K562 (cell line): ENCODE measurements around the gene SRM. TPM values are rescaled to one million over a fixed set of nuclear protein-coding genes. Genes with fewer than 3 reads are reported as not detected.

ENCODE experiments used
- ATAC-seq: fragments of 200-7000 bp; cut with Tn5 transposase; 3 replicates; pipeline ENCODE4 v1.9.1; 2020; ENCODE audit warnings: moderate library complexity
- BruUV-seq: library from RNA; stranded (reverse); fragments of 400-500 nt; replicated peaks from 2 replicates; lab custom pipeline; 2021; lab: Mats Ljungman, UMichigan
- CTCF ChIA-PET: fragments of 300-600 bp; formaldehyde crosslinking; extraction: SDS; loops from one replicate; lab custom pipeline; 2021; ENCODE audit warnings: low intra/inter-chr PET ratio; lab: Yijun Ruan, JAX
- POLR2A ChIA-PET: fragments of 300-600, 350-650 bp; sonication (Branson Sonifier 250); formaldehyde crosslinking; extraction: SDS; loops from one replicate; lab custom pipeline; 2021; ENCODE audit warnings: antibody characterized with exemption, inconsistent platforms; lab: Yijun Ruan, JAX
- DNase-seq, 4 experiments: peaks; one replicate each; pipeline versions ENCODE4 v3.0.0 to v3.0.0-alpha.2; 2011 to 2018; ENCODE audit warnings: low spot score in 3 of 4, mixed read lengths in 3 of 4; ENCODE audit errors: extremely low read depth in 1 of 4
- FAIRE-seq: peaks from 2 replicates; lab custom pipeline; 2011; peaks lifted over from hg19 to GRCh38; lab: Jason Lieb, UNC
- H2AFZ ChIP-seq: 2 replicates; pipeline ENCODE4 v1.6.0; 2011; ENCODE audit warnings: low read depth, low read length, control low read depth, inconsistent platforms
- H3K27ac ChIP-seq: fragments of 200-600 bp; 3 replicates; pipeline ENCODE4 v1.8.0; 2011; ENCODE audit warnings: low read depth, mild to moderate bottlenecking, control low read depth, inconsistent platforms, low read length, moderate library complexity, mixed read lengths; ENCODE audit errors: extremely low read depth
- H3K27me3 ChIP-seq, 2 experiments: fragments of 300-600 bp in 1 of 2; 2 replicates in 1 of 2; 3 replicates in 1 of 2; pipeline versions ENCODE4 v1.6.0 to v1.8.0; 2011; ENCODE audit warnings: inconsistent platforms in 2 of 2, low read length in 2 of 2, mild to moderate bottlenecking in 1 of 2, mixed read lengths in 1 of 2, moderate library complexity in 1 of 2; ENCODE audit not compliant: control insufficient read depth in 2 of 2, insufficient read depth in 2 of 2
- H3K36me3 ChIP-seq: fragments of 300-600 bp; 3 replicates; pipeline ENCODE4 v1.8.0; 2011; ENCODE audit warnings: mild to moderate bottlenecking, low read length, inconsistent platforms; ENCODE audit not compliant: control insufficient read depth, insufficient read depth
- H3K4me1 ChIP-seq, 2 experiments: fragments of 200-600 bp in 1 of 2; replicated peaks in 1 of 2; 2 replicates in 1 of 2; 3 replicates in 1 of 2; pipeline versions ENCODE4 v1.5.1 to v1.8.0; 2011; ENCODE audit warnings: inconsistent platforms in 2 of 2, low read length in 2 of 2, mild to moderate bottlenecking in 1 of 2, mixed read lengths in 1 of 2, moderate library complexity in 1 of 2; ENCODE audit not compliant: control insufficient read depth in 2 of 2, insufficient read depth in 2 of 2
- H3K4me2 ChIP-seq: 2 replicates; pipeline ENCODE4 v1.6.1; 2011; ENCODE audit warnings: low read length, control low read depth, inconsistent platforms, mixed read lengths; ENCODE audit not compliant: insufficient read depth
- H3K4me3 ChIP-seq: fragments of 200-600 bp; sonication (generic), shearing (Covaris generic); 2 replicates; pipeline ENCODE4 v1.5.1; 2016; ENCODE audit warnings: control low read depth, inconsistent platforms
- H3K79me2 ChIP-seq: fragments of 200-600 bp; 3 replicates; pipeline ENCODE4 v1.8.0; 2011; ENCODE audit warnings: low read length, inconsistent platforms; ENCODE audit not compliant: control insufficient read depth, insufficient read depth
- H3K9ac ChIP-seq, 2 experiments: 2 replicates each; pipeline versions ENCODE4 v1.6.0 to v1.6.1; 2011; ENCODE audit warnings: low read depth in 2 of 2, low read length in 2 of 2, control low read depth in 1 of 2, inconsistent platforms in 1 of 2, mild to moderate bottlenecking in 1 of 2, mixed read lengths in 1 of 2; ENCODE audit not compliant: insufficient read depth in 1 of 2
- H3K9me1 ChIP-seq: one replicate; pipeline ENCODE4 v1.6.0; 2011; ENCODE audit warnings: inconsistent platforms, mild to moderate bottlenecking, low read length, moderate library complexity; ENCODE audit not compliant: control insufficient read depth, insufficient read depth
- H3K9me3 ChIP-seq: replicated peaks from 2 replicates; pipeline ENCODE4 v1.5.1; 2011; ENCODE audit warnings: low read depth, low read length, inconsistent platforms; ENCODE audit not compliant: control insufficient read depth, insufficient read depth
- H4K20me1 ChIP-seq: replicated peaks from 2 replicates; pipeline ENCODE4 v1.6.1; 2011; ENCODE audit warnings: low read length, inconsistent platforms, mixed read lengths; ENCODE audit not compliant: control insufficient read depth, insufficient read depth
- BRCA1 ChIP-seq, 2 experiments: fragments of 450-650 bp in 1 of 2; sonication (generic) in 1 of 2; formaldehyde crosslinking in 1 of 2; IDR thresholded peaks; 2 replicates each; pipeline versions ENCODE4 v1.5.0 to v1.6.1; 2017 to 2020; ENCODE audit warnings: mild to moderate bottlenecking in 1 of 2, missing genetic modification reagents in 1 of 2
- E2F4 ChIP-seq: sonication (generic); formaldehyde crosslinking; IDR thresholded peaks from 2 replicates; pipeline ENCODE4 v1.8.0; 2022; ENCODE audit warnings: mild to moderate bottlenecking, low read depth, missing genetic modification reagents
- FOXP4 ChIP-seq: sonication (generic); formaldehyde crosslinking; IDR thresholded peaks from 2 replicates; pipeline ENCODE4 v1.8.0; 2022; ENCODE audit warnings: mild to moderate bottlenecking, missing genetic modification reagents, borderline replicate concordance
- HBP1 ChIP-seq: fragments of 450-650 bp; formaldehyde crosslinking; IDR thresholded peaks from 2 replicates; pipeline ENCODE4 v1.4.0; 2022; ENCODE audit warnings: missing genetic modification characterization
- LARP7 ChIP-seq: fragments of 450-650 bp; IDR thresholded peaks from 2 replicates; pipeline ENCODE4 v1.6.1; 2016
- PHB ChIP-seq: fragments of 250-450 bp; sonication (Bioruptor Pico); IDR thresholded peaks from 2 replicates; pipeline ENCODE4 v1.5.0; 2021
- PHB2 ChIP-seq: fragments of 450-650 bp; IDR thresholded peaks from 2 replicates; pipeline ENCODE4 v1.6.1; 2017; ENCODE audit warnings: low read depth
- PTTG1 ChIP-seq: fragments of 450-650 bp; IDR thresholded peaks from 2 replicates; pipeline ENCODE4 v1.6.1; 2016; ENCODE audit warnings: low read depth, mild to moderate bottlenecking, missing genetic modification characterization, missing compliant biosample characterization
- SFPQ ChIP-seq: fragments of 200-400 bp; formaldehyde crosslinking; IDR thresholded peaks from 2 replicates; pipeline ENCODE4 v1.6.1; 2017; ENCODE audit warnings: mild to moderate bottlenecking, low read depth, low read length, moderate library complexity
- ZBTB17 ChIP-seq: fragments of 450-650 bp; formaldehyde crosslinking; IDR thresholded peaks from 2 replicates; pipeline ENCODE4 v1.4.0; 2020; ENCODE audit warnings: mild to moderate bottlenecking
- ZNF23 ChIP-seq: fragments of 250-450 bp; sonication (Bioruptor Pico); IDR thresholded peaks from 2 replicates; pipeline ENCODE4 v1.4.0; 2020; ENCODE audit warnings: mild to moderate bottlenecking
- ZNF3 ChIP-seq: fragments of 250-450 bp; sonication (Bioruptor Pico); IDR thresholded peaks from 2 replicates; pipeline ENCODE4 v1.5.0; 2021; ENCODE audit warnings: mild to moderate bottlenecking, moderate library complexity
- WGBS: fragments of 100-300 bp; shearing (Covaris generic); methylation state at CpG from one replicate; pipeline ENCODE4 v1.1.6; 2016; ENCODE audit warnings: low coverage, mixed read lengths; ENCODE audit not compliant: insufficient coverage; ENCODE audit errors: missing lambda C conversion rate; 5-methylcytosine and 5-hydroxymethylcytosine counted together
- in situ Hi-C: fragments of 300-500 bp; cut with MboI; formaldehyde crosslinking; loops from 4 replicates; pipeline ENCODE4 v1.15.0; 2018; ENCODE audit warnings: inconsistent platforms, mixed read lengths
- intact Hi-C: fragments of 100-400 bp; cut with micrococcal nuclease; formaldehyde crosslinking; loops from 2 replicates; pipeline ENCODE4 v1.14.2; 2022
- polyA plus RNA-seq, 8 experiments: library from polyadenylated mRNA; depleted of rRNA in 4 of 8; stranded (reverse) in 5 of 8; unstranded in 3 of 8; fragments of >200 nt; fragmentation: Nextera tagmentation in 2 of 8; fragmentation: Illumina TruSeq in 1 of 8; extraction: Ambion mirVana in 2 of 8; extraction: Trizol in 1 of 8; gene quantifications; 2 replicates each; pipeline versions ENCODE4 v1.2.1 to v1.2.3, GENCODE V29; 2011 to 2014; ENCODE audit warnings: inconsistent platforms in 1 of 8, missing spikeins in 1 of 8
- total RNA-seq, 7 experiments: library from RNA; depleted of rRNA in 6 of 7; stranded (reverse); fragments of >200 nt in 6 of 7; fragmentation: Illumina TruSeq in 2 of 7; extraction: Trizol in 2 of 7; gene quantifications; 2 replicates each; pipeline versions ENCODE4 v1.2.1 to v1.2.3, GENCODE V29; 2011 to 2021; ENCODE audit warnings: low replicate concordance in 1 of 7

The SRM gene
- total and polyA plus RNA-seq, 9 of the 15 experiments (the other 6 are each of a cell fraction or from before 2014, with no cell fraction given) = 23.9 to 373 (median 82.5) TPM

- no peak for TF ChIP-seq SFPQ
- TF ChIP-seq LARP7 = no peak
- no peak for TF ChIP-seq ZNF3 (CRISPR knock-in tag)
Observed at GRCh38 chr1:11105586-11105985, 45.8 kb upstream of the SRM start (continued).

- no peaks in the 10 kb centered on the region for H3K9me3 ChIP-seq
- FAIRE-seq = no peak
Observed at GRCh38 chr1:11101347-11101746, 41.5 kb upstream of the SRM start.

More at GRCh38 chr1:11101347-11101746, 41.5 kb upstream of the SRM start:
- in situ Hi-C loops (no loop called here), intact Hi-C loops (no loop called here)
- Histone ChIP-seq H3K36me3 (peaks cover 31% of the 10 kb centered on the region; the same call in 2 of the 3 replicates), H3K4me3 (no peak overlapping the region), H3K9ac (no peak overlapping the region; a peak in 1 of 4 replicates), H3K4me2 (no peak overlapping the region), H4K20me1 (no peaks in the 10 kb centered on the region), H3K4me1 (peaks cover 8 to 14% of the 10 kb centered on the region in 2 experiments; a peak in 4 of 5 replicates), H3K27me3 (no peaks in the 10 kb centered on the region), H3K79me2 (peaks cover 27% of the 10 kb centered on the region), H3K27ac (no peak overlapping the region), H3K9me1 (no peaks in the 10 kb centered on the region), H2AFZ (peak overlapping the region; percentile 44; the same call in 1 of the 2 replicates)
- WGBS = 79% methylated on average over 5 of the region's 6 CpGs
- no TSS peak for BruUV-seq
- TF ChIP-seq PHB (CRISPR knock-in tag) (no peak), HBP1 (CRISPR knock-in tag) (no peak), PTTG1 (no peak), BRCA1 (IDR thresholded peaks at IDR 0.05) (no peak), BRCA1 (CRISPR knock-in tag; IDR thresholded peaks at IDR 0.05) (no peak), PHB2 (no peak), FOXP4 (CRISPR knock-in tag) (no peak), E2F4 (CRISPR knock-in tag) (no peak), ZNF23 (CRISPR knock-in tag) (no peak), ZBTB17 (CRISPR knock-in tag) (no peak)
- no peak for DNase-seq
- POLR2A ChIA-PET = no interaction called here
- no peak for ATAC-seq
- CTCF ChIA-PET = no interaction called here
